Activated CD8-positive, alpha-beta memory T cell treated with anti-CD3 and anti-CD28 coated beads, Interleukin-2, amount 50 U/mL, for 24 hours (primary cell): ENCODE results near the gene COA5.

Experiments
- DNase-seq: peaks from one replicate; pipeline ENCODE4 v3.0.0-alpha.2; 2020; ENCODE audit errors: extremely low read depth

COA5 gene

GRCh38 chr2:98571796-98572195 lies 36.5 kb downstream of the COA5 start:
- no peak for DNase-seq

- DNase-seq, result no peak
These were observed 37.1 kb downstream of the COA5 start for GRCh38 chr2:98571121-98571701.

- no peak for DNase-seq
These were observed 38.0 kb downstream of the COA5 start for GRCh38 chr2:98570356-98570755.

GRCh38 chr2:98569915-98570314 lies 38.4 kb downstream of the COA5 start:
- DNase-seq, result no peak

DNA sequence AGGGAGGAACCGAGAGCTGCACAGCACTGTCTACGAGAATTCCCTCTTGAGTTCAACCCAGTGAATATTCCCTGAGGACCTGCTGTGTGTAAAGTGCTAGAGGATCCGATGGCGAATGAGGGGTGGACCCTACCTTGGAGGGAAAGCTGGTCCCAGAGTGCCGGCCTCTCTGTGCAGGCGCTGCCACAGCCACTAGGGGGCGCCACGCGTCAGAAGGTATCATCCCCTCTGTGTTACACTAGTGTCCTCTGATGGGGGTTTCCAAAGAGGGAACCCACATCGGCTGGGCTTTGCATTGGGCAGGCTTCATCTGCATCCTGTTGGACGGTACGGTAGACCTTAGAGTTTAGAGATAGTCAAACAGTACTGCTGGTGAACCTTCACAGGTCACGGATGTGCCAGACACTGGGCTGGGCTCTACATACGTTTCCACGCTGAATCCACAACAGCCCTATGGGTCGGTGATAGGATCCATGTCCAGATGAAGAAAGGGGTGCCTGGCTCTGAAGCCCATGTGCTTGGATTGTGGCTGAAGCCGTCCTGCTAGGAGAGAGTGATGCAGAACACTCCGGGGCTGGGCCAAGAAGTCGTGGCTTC lies 39.0 kb downstream of the COA5 start:
- DNase-seq, result peak; percentile 14

- no peak for DNase-seq
These were observed 40.0 kb downstream of the COA5 start for GRCh38 chr2:98568161-98568956.

- DNase-seq, result no peak
These were observed 42.4 kb downstream of the COA5 start for GRCh38 chr2:98565941-98566340.

DNA sequence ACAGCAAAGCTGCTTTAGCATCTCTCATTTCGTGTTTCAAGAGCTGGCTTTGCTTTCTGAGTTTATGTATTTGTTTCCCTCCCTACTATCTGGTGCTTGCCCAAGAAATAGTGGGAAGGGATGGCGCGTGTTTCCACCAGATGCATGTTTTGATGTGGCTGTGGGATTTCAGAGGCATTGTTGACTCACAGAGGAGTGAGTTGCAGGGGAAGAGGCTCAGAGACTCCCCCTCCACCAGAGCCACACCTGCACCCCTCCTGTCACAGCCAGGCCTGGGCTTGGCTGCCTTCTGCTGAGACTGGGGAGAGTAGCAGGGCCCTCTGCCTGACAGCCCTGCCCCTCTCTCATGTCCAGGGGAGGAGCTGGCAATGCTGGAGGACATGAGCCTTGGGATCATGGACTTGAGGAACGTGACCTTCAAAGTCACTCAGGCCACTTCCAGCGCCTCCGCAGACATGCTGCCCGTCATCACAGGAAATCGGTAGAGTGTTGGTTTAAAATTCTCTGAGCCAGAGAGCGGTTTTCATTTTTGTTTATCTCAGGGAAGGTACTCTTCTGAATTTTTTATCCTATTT lies 42.9 kb downstream of the COA5 start:
- DNase-seq, result no peak

- no peak for DNase-seq
These were observed 43.7 kb downstream of the COA5 start for GRCh38 chr2:98564541-98565132.

- no peak for DNase-seq
These were observed 44.9 kb downstream of the COA5 start for GRCh38 chr2:98563394-98563793.

GRCh38 chr2:98561902-98562695 lies 46.2 kb downstream of the COA5 start:
- DNase-seq, result no peak

DNA sequence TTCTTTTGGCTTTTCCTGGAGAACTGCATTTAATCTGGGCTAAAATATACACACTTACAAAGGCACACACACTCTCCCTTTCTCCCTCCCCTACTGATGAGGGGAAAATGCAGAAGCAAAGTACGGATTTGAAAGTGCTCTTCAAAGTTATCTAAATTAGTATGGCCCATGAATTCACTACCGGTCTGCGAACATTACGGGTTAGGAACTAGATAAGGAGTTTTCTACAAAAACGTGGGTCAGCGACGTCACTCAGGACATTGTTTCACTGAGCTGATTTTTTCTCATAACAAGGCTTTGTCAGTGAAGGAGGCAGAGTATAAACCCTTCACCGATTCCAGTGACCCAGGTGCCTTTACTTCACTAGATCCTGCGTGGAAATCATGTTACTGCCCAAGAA lies 47.3 kb downstream of the COA5 start:
- DNase-seq, result no peak

- no peak for DNase-seq
These were observed 48.0 kb downstream of the COA5 start for GRCh38 chr2:98560256-98560771.

GRCh38 chr2:98559581-98559980 lies 48.7 kb downstream of the COA5 start:
- DNase-seq, result no peak

DNA sequence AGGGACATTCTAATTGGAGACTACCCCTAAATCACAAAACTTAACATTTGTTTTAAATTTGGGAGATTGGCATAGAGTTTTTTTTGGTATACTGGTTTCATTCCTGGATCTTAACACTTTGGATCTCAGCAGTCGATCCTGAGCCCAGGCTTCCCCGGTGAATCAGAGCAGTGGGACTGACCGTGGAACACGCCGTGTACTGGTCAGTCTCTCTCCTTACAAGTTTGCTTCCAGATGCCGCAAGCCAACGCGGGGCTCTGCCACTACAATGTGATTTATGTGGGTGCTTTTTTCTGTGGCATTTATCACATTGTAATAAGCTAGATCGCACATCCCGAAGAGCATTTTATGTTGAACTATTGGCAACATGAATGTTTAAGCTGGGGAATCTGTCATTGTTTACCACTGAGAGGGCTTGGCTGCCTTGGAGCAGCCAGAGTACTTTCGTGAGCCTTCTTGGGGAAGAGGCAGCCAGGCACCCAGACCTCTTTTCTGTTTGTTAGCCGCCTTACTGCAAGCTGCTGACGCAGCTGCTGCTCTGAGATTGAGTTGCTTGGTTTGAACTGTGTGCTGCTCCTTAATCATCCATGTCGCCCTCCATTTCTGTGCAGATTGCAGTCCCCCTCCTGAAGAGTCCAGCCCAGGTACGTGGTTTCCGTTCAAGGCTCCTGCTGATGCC lies 49.3 kb downstream of the COA5 start:
- no peak for DNase-seq

DNA sequence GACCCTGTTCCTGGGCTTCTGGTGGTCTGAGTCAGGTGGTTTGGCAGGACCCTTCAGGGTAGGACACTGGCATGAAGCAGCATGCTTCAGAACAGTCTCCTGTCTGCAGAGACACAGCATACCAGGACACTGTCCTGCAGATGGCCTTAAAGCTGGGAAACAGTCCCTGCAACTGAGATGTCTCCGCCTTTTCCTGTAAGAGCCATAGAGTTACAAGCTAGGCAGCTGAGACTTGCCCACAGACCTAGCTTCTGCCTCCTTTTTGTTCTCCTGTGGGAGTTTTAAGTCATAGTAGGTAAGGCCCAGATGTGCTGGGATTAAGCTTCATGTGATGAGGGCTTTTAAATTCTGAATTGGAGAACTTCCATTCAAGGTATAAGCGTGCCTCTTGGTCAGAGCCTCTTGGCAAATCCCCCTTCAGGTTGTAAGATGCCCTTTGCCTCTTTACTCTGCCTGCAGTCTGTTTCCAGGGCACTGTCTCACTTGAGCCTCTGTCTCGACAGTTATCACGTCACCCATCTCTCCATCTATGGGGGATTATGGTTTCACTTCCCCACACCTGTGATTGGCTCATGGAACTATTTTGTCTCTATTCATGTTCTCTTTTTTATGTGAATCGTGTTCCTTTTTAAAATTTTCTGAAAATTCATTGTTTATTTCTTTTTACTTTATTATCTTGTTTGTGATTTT lies 51.8 kb downstream of the COA5 start:
- DNase-seq, result no peak

DNA sequence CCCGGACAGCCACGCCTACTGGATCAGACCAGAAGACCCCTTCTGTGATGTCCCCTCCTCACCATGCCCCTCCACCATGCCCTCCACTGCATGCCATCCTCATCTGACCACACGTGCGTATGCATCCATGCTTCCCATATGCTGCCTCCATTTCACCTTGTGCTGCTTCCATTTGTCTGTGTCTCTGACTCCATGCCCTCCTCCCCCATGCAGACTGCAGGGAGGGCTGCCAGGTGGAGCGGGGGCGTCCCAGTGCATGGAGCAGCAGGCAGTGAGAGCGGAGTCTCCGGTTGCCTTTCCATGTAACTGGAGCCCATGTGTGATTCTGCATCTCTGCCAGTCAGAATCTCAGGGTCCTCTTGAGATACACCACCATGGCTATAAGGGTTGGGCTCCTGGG lies 52.6 kb downstream of the COA5 start:
- no peak for DNase-seq

GRCh38 chr2:98554116-98554861 lies 54.0 kb downstream of the COA5 start:
- DNase-seq, result no peak

DNA sequence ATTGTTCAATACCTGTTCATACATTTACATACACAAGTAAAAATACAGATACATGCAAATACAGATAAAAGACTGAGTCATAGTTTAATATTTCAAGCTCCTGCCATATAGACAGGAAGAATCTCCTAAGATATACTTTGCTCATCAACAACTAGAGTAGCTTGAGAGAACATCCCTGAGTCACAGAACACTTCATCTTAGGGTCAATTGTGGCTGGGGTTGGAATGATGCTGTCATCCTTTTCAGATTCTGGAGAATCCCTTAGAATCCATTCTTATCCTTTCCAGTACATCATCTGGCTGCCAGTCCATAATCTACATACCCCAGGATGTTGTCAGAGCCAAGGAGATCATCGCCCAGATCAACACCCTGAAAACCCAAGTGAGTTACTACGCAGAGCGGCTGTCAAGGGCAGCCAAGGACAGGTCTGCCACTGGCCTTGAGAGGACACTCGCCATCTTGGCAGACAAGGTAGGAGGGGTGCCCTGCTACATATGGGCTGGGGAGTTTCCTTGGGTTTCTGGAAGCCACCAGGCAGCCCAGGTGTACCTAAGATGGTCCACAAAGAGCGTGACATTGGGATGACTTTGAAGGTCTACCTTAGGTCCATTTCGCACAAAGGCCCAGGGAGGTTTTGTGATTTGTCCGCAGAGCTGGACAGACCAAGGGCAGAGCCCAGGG lies 55.7 kb downstream of the COA5 start:
- no peak for DNase-seq
